HepG2 (cell line): Measurements from ENCODE around the gene GSK3A. TPM values are rescaled to one million over a fixed set of nuclear protein-coding genes. Genes with fewer than 3 reads are reported as not detected.

Experiments
- GLMP ChIP-seq: sonication (generic); formaldehyde crosslinking; IDR thresholded peaks from 2 replicates; pipeline ENCODE4 v1.9.0; 2021; ENCODE audit warnings: missing genetic modification reagents, mild to moderate bottlenecking, borderline replicate concordance
- KIAA2018 ChIP-seq: sonication (generic); formaldehyde crosslinking; IDR thresholded peaks from 2 replicates; pipeline ENCODE4 v1.5.0; 2020; ENCODE audit warnings: mild to moderate bottlenecking, missing genetic modification reagents, borderline replicate concordance
- KLF15 ChIP-seq: sonication (generic); formaldehyde crosslinking; IDR thresholded peaks from 2 replicates; pipeline ENCODE4 v1.8.1; 2023; ENCODE audit warnings: borderline replicate concordance, mild to moderate bottlenecking, inconsistent platforms, missing genetic modification reagents, mixed read lengths
- MXD4 ChIP-seq: IDR thresholded peaks from 2 replicates; pipeline ENCODE4 v1.6.1; 2016; ENCODE audit warnings: mild to moderate bottlenecking, missing biosample characterization, missing genetic modification reagents
- NR2C2 ChIP-seq: sonication (generic); formaldehyde crosslinking; IDR thresholded peaks from 2 replicates; pipeline ENCODE4 v1.4.0; 2020; ENCODE audit warnings: missing genetic modification reagents, mild to moderate bottlenecking, moderate library complexity, borderline replicate concordance
- POGK ChIP-seq: sonication (generic); formaldehyde crosslinking; conservative IDR thresholded peaks from 2 replicates; pipeline ENCODE4 v1.8.0; 2022; ENCODE audit warnings: mild to moderate bottlenecking, moderate library complexity, missing genetic modification reagents
- ZNF574 ChIP-seq: sonication (generic); formaldehyde crosslinking; IDR thresholded peaks from 2 replicates; pipeline ENCODE4 v1.4.0; 2020; ENCODE audit warnings: missing genetic modification reagents
- ZNF614 ChIP-seq: IDR thresholded peaks from 2 replicates; pipeline ENCODE4 v1.6.1; 2018; ENCODE audit warnings: missing biosample characterization, missing genetic modification reagents, inconsistent platforms, borderline replicate concordance
- ZNF710 ChIP-seq: sonication (generic); formaldehyde crosslinking; IDR thresholded peaks from 2 replicates; pipeline ENCODE4 v1.5.0; 2020; ENCODE audit warnings: mild to moderate bottlenecking, missing genetic modification reagents, borderline replicate concordance
- ZNF766 ChIP-seq: sonication (generic); formaldehyde crosslinking; IDR thresholded peaks from 2 replicates; pipeline ENCODE4 v1.5.0; 2020; ENCODE audit warnings: missing genetic modification reagents, borderline replicate concordance
- polyA plus RNA-seq, 8 experiments: library from polyadenylated mRNA; depleted of rRNA in 3 of 8; stranded (reverse) in 7 of 8; unstranded in 1 of 8; fragments of >200 nt; fragmentation: Illumina TruSeq in 4 of 8; extraction: Trizol in 4 of 8; gene quantifications; 2 replicates each; pipeline versions ENCODE4 v1.2.1 to v1.2.3, GENCODE V29; 2011 to 2016; ENCODE audit warnings: low read depth in 4 of 8, missing spikeins in 1 of 8, mixed read lengths in 1 of 8; ENCODE audit not compliant: insufficient read depth in 1 of 8
- total RNA-seq, 5 experiments: library from RNA; depleted of rRNA; stranded (reverse); fragments of >200 nt; fragmentation: Illumina TruSeq; extraction: Trizol; gene quantifications; 2 replicates each; pipeline ENCODE4 v1.2.3, GENCODE V29; 2016; ENCODE audit warnings: low read depth in 1 of 5

Gene GSK3A
- total and polyA plus RNA-seq, 2 of the 13 experiments (the other 11 are each of a cell fraction or from before 2014, with no cell fraction given): 16.9 to 52.5 TPM

GRCh38 chr19:42283188-42284065 is 41.0 kb upstream of the GSK3A start (continued):
- TF ChIP-seq GLMP: no peak
- TF ChIP-seq ZNF710 (CRISPR knock-in tag): no peak
- TF ChIP-seq MXD4: 0 out of 2 replicates have a peak, but pooled peaks have one; percentile 47
- TF ChIP-seq ZNF614: no peak
- peak; percentile 46; the same call in 1 of the 2 replicates for TF ChIP-seq NR2C2
- TF ChIP-seq ZNF574 (CRISPR knock-in tag): no peak; the same call in 1 of the 2 replicates
- no peak for TF ChIP-seq ZNF766 (CRISPR knock-in tag)
- TF ChIP-seq KLF15 (CRISPR knock-in tag): no peak
- TF ChIP-seq POGK (CRISPR knock-in tag): no peak
- no peak for TF ChIP-seq KIAA2018 (CRISPR knock-in tag)
